H1 (cell line): Measurements from ENCODE around the gene LYPD6B. TPM values are rescaled to one million over a fixed set of nuclear protein-coding genes. Genes with fewer than 3 reads are reported as not detected.

Experiments used
- CTCF ChIA-PET: fragments of 300-600 bp; sonication (Branson Sonifier 250); formaldehyde crosslinking; loops from one replicate; lab custom pipeline; 2021; ENCODE audit not compliant: partially characterized antibody; lab: Charles Lee
- POLR2A ChIA-PET: fragments of 300-600 bp; sonication (Branson Sonifier 250); formaldehyde crosslinking; loops from one replicate; lab custom pipeline; 2021; ENCODE audit warnings: inconsistent platforms; ENCODE audit not compliant: partially characterized antibody; lab: Charles Lee
- DNase-seq, 2 experiments: peaks; one replicate each; pipeline versions ENCODE4 v3.0.0 to v3.0.0-alpha.2; 2010 to 2022; ENCODE audit warnings: low spot score in 2 of 2, low read depth in 1 of 2, mixed read lengths in 1 of 2
- FAIRE-seq: peaks from 2 replicates; lab custom pipeline; 2011; peaks lifted over from hg19 to GRCh38; lab: Jason Lieb, UNC
- H2AFZ ChIP-seq: 2 replicates; pipeline ENCODE4 v1.8.1; 2012; ENCODE audit warnings: low read length, inconsistent platforms
- H2AK5ac ChIP-seq: 2 replicates; pipeline ENCODE4 v1.6.1; 2013; ENCODE audit warnings: low read depth, low read length
- H2BK120ac ChIP-seq: replicated peaks from 2 replicates; pipeline ENCODE3; 2013; ENCODE audit warnings: low read depth, low read length, inconsistent platforms
- H2BK12ac ChIP-seq: 2 replicates; pipeline ENCODE4 v1.6.1; 2013; ENCODE audit warnings: low read depth, low read length
- H2BK15ac ChIP-seq: 2 replicates; pipeline ENCODE4 v1.6.1; 2013; ENCODE audit warnings: low read length
- H2BK20ac ChIP-seq: 2 replicates; pipeline ENCODE4 v1.6.1; 2013; ENCODE audit warnings: low read length
- H2BK5ac ChIP-seq: 2 replicates; pipeline ENCODE4 v1.6.1; 2013; ENCODE audit warnings: low read depth, low read length
- H3K14ac ChIP-seq: 2 replicates; pipeline ENCODE4 v1.6.1; 2013; ENCODE audit warnings: inconsistent platforms; ENCODE audit not compliant: insufficient read length
- H3K18ac ChIP-seq: 2 replicates; pipeline ENCODE4 v1.6.1; 2013; ENCODE audit warnings: low read length; ENCODE audit errors: extremely low read depth
- H3K23ac ChIP-seq: 2 replicates; pipeline ENCODE4 v1.6.1; 2013; ENCODE audit warnings: inconsistent platforms; ENCODE audit not compliant: insufficient read length
- H3K23me2 ChIP-seq: 2 replicates; pipeline ENCODE4 v1.6.1; 2013; ENCODE audit warnings: low read depth, low read length
- H3K27ac ChIP-seq: 2 replicates; pipeline ENCODE4 v1.6.1; 2011; ENCODE audit warnings: low read depth, low read length, inconsistent platforms
- H3K27me3 ChIP-seq, 4 experiments: replicated peaks in 1 of 4; 1 replicate in 1 of 4; 2 replicates in 3 of 4; pipeline versions ENCODE4 v1.6.1 to v1.8.1; 2011 to 2013; ENCODE audit warnings: low read length in 3 of 4, mild to moderate bottlenecking in 3 of 4, inconsistent platforms in 2 of 4, mixed read lengths in 2 of 4, moderate library complexity in 1 of 4; ENCODE audit not compliant: control insufficient read depth in 3 of 4, insufficient read depth in 3 of 4; ENCODE audit errors: extremely low read depth in 1 of 4
- H3K36me3 ChIP-seq, 4 experiments: 2 replicates each; pipeline versions ENCODE4 v1.6.1 to v1.8.1; 2011 to 2013; ENCODE audit warnings: mild to moderate bottlenecking in 4 of 4, low read length in 3 of 4, moderate library complexity in 2 of 4, control low read depth in 1 of 4, inconsistent platforms in 1 of 4; ENCODE audit not compliant: insufficient read depth in 4 of 4, control insufficient read depth in 2 of 4
- H3K4ac ChIP-seq: replicated peaks from 2 replicates; pipeline ENCODE3; 2013; ENCODE audit warnings: low read length, low read depth, mixed read lengths, inconsistent platforms; ENCODE audit not compliant: insufficient read length
- H3K4me1 ChIP-seq, 4 experiments: replicated peaks in 1 of 4; 1 replicate in 1 of 4; 2 replicates in 3 of 4; pipeline versions ENCODE4 v1.6.1 to v1.8.1; 2011 to 2013; ENCODE audit warnings: low read length in 3 of 4, inconsistent platforms in 2 of 4, mixed read lengths in 1 of 4; ENCODE audit not compliant: insufficient read depth in 4 of 4, control insufficient read depth in 3 of 4
- H3K4me2 ChIP-seq, 2 experiments: 2 replicates each; pipeline versions ENCODE4 v1.6.1 to v1.8.1; 2011 to 2013; ENCODE audit warnings: low read depth in 2 of 2, low read length in 2 of 2, control low read depth in 1 of 2, inconsistent platforms in 1 of 2, mild to moderate bottlenecking in 1 of 2; ENCODE audit not compliant: insufficient read depth in 1 of 2
- H3K4me3 ChIP-seq, 4 experiments: fragments of 200-600, 300-600 bp in 1 of 4; sonication (generic), shearing (Covaris generic), sonication (Bioruptor Twin) in 1 of 4; 2 replicates each; pipeline versions ENCODE4 v1.5.1 to v1.8.1; 2011 to 2016; ENCODE audit warnings: low read length in 4 of 4, low read depth in 3 of 4, control low read depth in 2 of 4, inconsistent platforms in 2 of 4, mild to moderate bottlenecking in 2 of 4, mixed read lengths in 1 of 4, moderate library complexity in 1 of 4; ENCODE audit not compliant: insufficient read depth in 2 of 4; ENCODE audit errors: extremely low read depth in 1 of 4
- H3K56ac ChIP-seq: replicated peaks from 2 replicates; pipeline ENCODE3; 2013; ENCODE audit warnings: low read depth, mild to moderate bottlenecking, mixed read lengths, low read length, inconsistent platforms; ENCODE audit not compliant: insufficient read length
- H3K79me1 ChIP-seq: 2 replicates; pipeline ENCODE4 v1.6.1; 2013; ENCODE audit warnings: low read depth, low read length, control low read depth
- H3K79me2 ChIP-seq, 2 experiments: 2 replicates each; pipeline versions ENCODE4 v1.6.1 to v1.8.1; 2012 to 2013; ENCODE audit warnings: low read length in 2 of 2, mild to moderate bottlenecking in 2 of 2, inconsistent platforms in 1 of 2; ENCODE audit not compliant: insufficient read depth in 2 of 2, control insufficient read depth in 1 of 2
- H3K9ac ChIP-seq, 4 experiments: replicated peaks in 1 of 4; 1 replicate in 1 of 4; 2 replicates in 3 of 4; pipeline versions ENCODE4 v1.6.1 to v1.8.1; 2011 to 2013; ENCODE audit warnings: low read depth in 3 of 4, low read length in 3 of 4, control low read depth in 2 of 4, mild to moderate bottlenecking in 2 of 4, moderate library complexity in 2 of 4, inconsistent platforms in 1 of 4; ENCODE audit errors: extremely low read depth in 1 of 4
- H3K9me3 ChIP-seq, 2 experiments: 2 replicates each; pipeline versions ENCODE4 v1.6.1 to v1.8.1; 2012 to 2013; ENCODE audit warnings: mild to moderate bottlenecking in 2 of 2, moderate library complexity in 2 of 2, control low read depth in 1 of 2, inconsistent platforms in 1 of 2, low read depth in 1 of 2, low read length in 1 of 2, mixed read lengths in 1 of 2; ENCODE audit not compliant: insufficient read depth in 2 of 2
- H4K20me1 ChIP-seq, 2 experiments: replicated peaks in 1 of 2; 2 replicates each; pipeline versions ENCODE3 to v1.8.1; 2011 to 2013; ENCODE audit warnings: inconsistent platforms in 2 of 2, low read length in 2 of 2, mild to moderate bottlenecking in 1 of 2; ENCODE audit not compliant: insufficient read depth in 2 of 2, control insufficient read depth in 1 of 2
- H4K5ac ChIP-seq: 2 replicates; pipeline ENCODE4 v1.6.1; 2013; ENCODE audit warnings: low read length, low read depth, mixed read lengths, inconsistent platforms; ENCODE audit not compliant: insufficient read length
- H4K8ac ChIP-seq: 2 replicates; pipeline ENCODE4 v1.8.0; 2013; ENCODE audit warnings: mild to moderate bottlenecking, moderate library complexity, low read length, inconsistent platforms; ENCODE audit not compliant: insufficient read depth; ENCODE audit errors: extremely low read depth
- H4K91ac ChIP-seq: replicated peaks from 2 replicates; pipeline ENCODE3; 2013; ENCODE audit warnings: low read length, mixed read lengths, inconsistent platforms; ENCODE audit not compliant: insufficient read length
- CBX8 ChIP-seq: fragments of 300-800, 300-1000 bp; sonication (generic); IDR thresholded peaks from 2 replicates; pipeline ENCODE4 v1.7.1; 2016; ENCODE audit warnings: low read depth, low read length, borderline replicate concordance
- CTCF ChIP-seq, 3 experiments: IDR thresholded peaks; 1 replicate in 2 of 3; 2 replicates in 1 of 3; pipeline versions ENCODE4 v1.5.1 to v1.6.1; 2011; ENCODE audit warnings: low read length in 3 of 3, mild to moderate bottlenecking in 3 of 3, inconsistent platforms in 2 of 3, low read depth in 1 of 3, moderate library complexity in 1 of 3; ENCODE audit not compliant: insufficient read depth in 1 of 3; ENCODE audit errors: control extremely low read depth in 1 of 3
- KDM1A ChIP-seq: fragments of 200-600, 300-600 bp; sonication (generic); IDR thresholded peaks from 2 replicates; pipeline ENCODE4 v1.7.1; 2016; ENCODE audit warnings: mild to moderate bottlenecking, low read length, borderline replicate concordance
- KDM4A ChIP-seq: IDR thresholded peaks from one replicate; pipeline ENCODE4 v1.7.1; 2012; ENCODE audit warnings: low read depth, mild to moderate bottlenecking, moderate library complexity, low read length, inconsistent platforms; ENCODE audit not compliant: severe bottlenecking
- MAFK ChIP-seq: IDR thresholded peaks from 2 replicates; pipeline ENCODE4 v1.6.1; 2012; ENCODE audit warnings: low read depth, mild to moderate bottlenecking, improper control_type of control experiment, low read length
- MAX ChIP-seq: IDR thresholded peaks from 2 replicates; pipeline ENCODE4 v1.6.1; 2012; ENCODE audit warnings: inconsistent platforms
- RBBP5 ChIP-seq: IDR thresholded peaks from 2 replicates; pipeline ENCODE4 v1.7.1; 2012; ENCODE audit warnings: low read depth, mild to moderate bottlenecking, inconsistent platforms, low read length, moderate library complexity, borderline replicate concordance
- RFX5 ChIP-seq: IDR thresholded peaks from 2 replicates; pipeline ENCODE4 v1.6.1; 2011; ENCODE audit warnings: low read depth, low read length, improper control_type of control experiment, borderline replicate concordance
- SIRT6 ChIP-seq: IDR thresholded peaks from one replicate; pipeline ENCODE4 v1.7.1; 2012; ENCODE audit warnings: low read length, inconsistent platforms
- WGBS, 2 experiments: shearing (Covaris generic) in 1 of 2; methylation state at CpG; one replicate each; pipeline versions ENCODE4 v1.1.6 to v1.1.7; 2013 to 2015; ENCODE audit warnings: low lambda C conversion rate in 2 of 2, mixed read lengths in 2 of 2, inconsistent platforms in 1 of 2, low coverage in 1 of 2, missing lambda C conversion rate in 1 of 2; ENCODE audit not compliant: insufficient replicate concordance in 2 of 2, insufficient coverage in 1 of 2, insufficient read length in 1 of 2; ENCODE audit errors: extremely low coverage in 1 of 2, missing lambda C conversion rate in 1 of 2; 5-methylcytosine and 5-hydroxymethylcytosine counted together
- polyA plus RNA-seq, 7 experiments: library from polyadenylated mRNA; depleted of rRNA in 3 of 7; stranded (reverse) in 5 of 7; unstranded in 2 of 7; fragments of >200 nt in 5 of 7; fragments of 200-250 nt in 2 of 7; gene quantifications; 1 replicate in 5 of 7; 2 replicates in 1 of 7; 4 replicates in 1 of 7; pipeline versions ENCODE4 v1.2.1 to v1.2.3, GENCODE V29; 2011 to 2013; ENCODE audit warnings: missing spikeins in 2 of 7, mixed read lengths in 2 of 7
- total RNA-seq: library from RNA; stranded (reverse); fragmentation: NEBNext Ultra II Directional; extraction: Animal tissue kit (Norgen Biotek cat#: 25700); gene quantifications from 2 replicates; pipeline ENCODE4 v1.2.1, GENCODE V29; 2021

The LYPD6B gene
- total and polyA plus RNA-seq, 2 of the 8 experiments (the other 6 are each of a cell fraction or from before 2014, with no cell fraction given): 2.2 to 3.5 TPM

- Histone ChIP-seq H2BK20ac (no peak overlapping the region), H2AK5ac (no peak overlapping the region), H4K8ac (no peak overlapping the region), H2BK5ac (no peak overlapping the region), H4K91ac (peak overlapping the region; percentile 7), H3K79me1 (no peaks in the 10 kb centered on the region), H3K79me2 (no peaks in the 10 kb centered on the region), H3K4me1 (peaks cover 6 to 30% (median 25%) of the 10 kb centered on the region in 4 experiments; a peak in 6 of 7 replicates), H2BK120ac (no peak overlapping the region), H3K4me2 (no peak overlapping the region), H3K23me2 (peaks cover 3% of the 10 kb centered on the region; the same call in 1 of the 2 replicates), H3K27ac (no peak overlapping the region), H3K56ac (no peak overlapping the region), H3K18ac (no peak overlapping the region; the same call in 1 of the 2 replicates), H2AFZ (no peak overlapping the region), H3K23ac (no peak overlapping the region), H3K9ac (no peak overlapping the region), H2BK12ac (no peak overlapping the region), H3K4me3 (no peak overlapping the region), H3K9me3 (peaks cover 5 to 15% of the 10 kb centered on the region in 2 experiments; a peak in 3 of 4 replicates), H4K5ac (no peak overlapping the region), H3K4ac (no peak overlapping the region), H3K27me3 (no peaks in the 10 kb centered on the region), H3K14ac (no peak overlapping the region), H4K20me1 (no peaks in the 10 kb centered on the region), H2BK15ac (no peak overlapping the region), H3K36me3 (peaks cover 5 to 33% (median 20%) of the 10 kb centered on the region in 4 experiments)
- no peak for DNase-seq
- ChIA-PET POLR2A (interaction anchor here (0.8 kb wide), 1 partner anchor 387 kb away, joined by 3 read pairs; no protein-coding TSS in a partner anchor), CTCF (interaction anchor here (0.7 to 2.5 kb wide), 4 partner anchors 16 to 312 kb away, joined by 3 to 14 read pairs (median 3); no protein-coding TSS in a partner anchor)
- no peak for TF ChIP-seq RFX5
- TF ChIP-seq CTCF (IDR thresholded peaks at IDR 0.05; ENCODE audit: control extremely low read depth in 1 of 3, insufficient read depth in 1 of 3, low read depth in 1 of 3, low read length in 3 of 3): no peak
- no peak for TF ChIP-seq SIRT6
- TF ChIP-seq KDM1A: no peak
- TF ChIP-seq MAX: no peak
- no peak for TF ChIP-seq CBX8
- no peak for TF ChIP-seq KDM4A
- no peak for TF ChIP-seq RBBP5
- no peak for TF ChIP-seq MAFK
- 94% methylated on average over 7 of the region's 7 CpGs; no CpG with 5 or more reads in 1 of the 2 experiments for WGBS, 2 experiments
- FAIRE-seq: no peak
These were observed 37.0 kb upstream of the LYPD6B start for GRCh38 chr2:149001496-149001895.
